Measurements from ENCODE around the gene OR52E1.

DNA sequence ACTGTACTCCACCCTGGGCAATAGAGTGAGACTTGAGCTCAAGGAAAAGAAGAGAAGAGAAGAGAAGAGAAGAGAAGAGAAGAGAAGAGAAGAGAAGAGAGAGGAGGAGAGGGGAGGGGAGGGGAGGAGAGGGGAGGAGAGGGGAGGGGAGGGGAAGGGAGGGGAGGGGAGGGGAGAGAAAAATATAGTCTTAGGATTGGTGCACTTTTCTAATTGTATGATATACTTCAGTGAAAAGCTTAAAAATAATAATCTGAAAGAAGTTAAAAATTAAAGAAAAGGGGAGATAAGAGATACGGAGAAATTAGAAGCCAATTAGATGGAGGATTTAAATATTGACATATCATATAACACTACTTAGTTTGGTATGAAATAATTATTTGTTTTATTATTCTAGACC lies 49.5 kb downstream of the OR52E1 start:
- TF ChIP-seq, protein P1, sequence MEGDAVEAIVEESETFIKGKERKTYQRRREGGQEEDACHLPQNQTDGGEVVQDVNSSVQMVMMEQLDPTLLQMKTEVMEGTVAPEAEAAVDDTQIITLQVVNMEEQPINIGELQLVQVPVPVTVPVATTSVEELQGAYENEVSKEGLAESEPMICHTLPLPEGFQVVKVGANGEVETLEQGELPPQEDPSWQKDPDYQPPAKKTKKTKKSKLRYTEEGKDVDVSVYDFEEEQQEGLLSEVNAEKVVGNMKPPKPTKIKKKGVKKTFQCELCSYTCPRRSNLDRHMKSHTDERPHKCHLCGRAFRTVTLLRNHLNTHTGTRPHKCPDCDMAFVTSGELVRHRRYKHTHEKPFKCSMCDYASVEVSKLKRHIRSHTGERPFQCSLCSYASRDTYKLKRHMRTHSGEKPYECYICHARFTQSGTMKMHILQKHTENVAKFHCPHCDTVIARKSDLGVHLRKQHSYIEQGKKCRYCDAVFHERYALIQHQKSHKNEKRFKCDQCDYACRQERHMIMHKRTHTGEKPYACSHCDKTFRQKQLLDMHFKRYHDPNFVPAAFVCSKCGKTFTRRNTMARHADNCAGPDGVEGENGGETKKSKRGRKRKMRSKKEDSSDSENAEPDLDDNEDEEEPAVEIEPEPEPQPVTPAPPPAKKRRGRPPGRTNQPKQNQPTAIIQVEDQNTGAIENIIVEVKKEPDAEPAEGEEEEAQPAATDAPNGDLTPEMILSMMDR (IDR thresholded peaks at IDR 0.05) = no peak
- TF ChIP-seq POLR2A (IDR thresholded peaks at IDR 0.05) = no peak

Data from prostate gland (tissue), 2 donors.